Activated T-helper 1 cell treated with anti-CD3 and anti-CD28 coated beads, Interleukin-12 subunit alpha, Interleukin-12 subunit beta, Interleukin-2, Interleukin-4 antibody, amounts not matched to agents 30 ng/mL and 10 ng/mL and 1 ng/mL, durations not matched to agents 14 hours and 24 hours and 36 hours (primary cell): ENCODE results near the gene TNFRSF21. TPM values are rescaled to one million over a fixed set of nuclear protein-coding genes. Genes with fewer than 3 reads are reported as not detected.
A peak's percentile ranks its signal among the peaks of the same experiment; 100 is the strongest.

ENCODE experiments used
- DNase-seq: peaks from one replicate; pipeline ENCODE4 v3.0.0; 2021; ENCODE audit warnings: low spot score
- H3K27ac Mint-ChIP-seq: one replicate; pipeline ENCODE4 v1.8.0; 2021; ENCODE audit warnings: mild to moderate bottlenecking, mixed read lengths
- H3K27me3 Mint-ChIP-seq: one replicate; pipeline ENCODE4 v1.8.0; 2022; ENCODE audit warnings: mild to moderate bottlenecking, moderate library complexity, mixed read lengths; ENCODE audit not compliant: insufficient read depth
- H3K36me3 Mint-ChIP-seq: one replicate; pipeline ENCODE4 v1.8.0; 2021; ENCODE audit warnings: low read depth, mixed read lengths
- H3K4me1 Mint-ChIP-seq: one replicate; pipeline ENCODE4 v1.8.0; 2021; ENCODE audit warnings: low read depth, mixed read lengths
- H3K4me3 Mint-ChIP-seq: one replicate; pipeline ENCODE4 v1.8.0; 2021; ENCODE audit warnings: mild to moderate bottlenecking, moderate library complexity, mixed read lengths
- H3K9me3 Mint-ChIP-seq: one replicate; pipeline ENCODE4 v1.8.0; 2021; ENCODE audit warnings: mixed read lengths
- intact Hi-C: fragments of 100-400 bp; cut with micrococcal nuclease; formaldehyde crosslinking; loops from one replicate; pipeline ENCODE4 v1.15.1; 2024
- total RNA-seq: library from RNA; stranded (reverse); gene quantifications from 2 replicates; pipeline ENCODE4 v1.2.3, GENCODE V29; 2022

The TNFRSF21 gene
- total RNA-seq, result 3.5 and 4.2 TPM in 2 replicates

GRCh38 chr6:47309291-47310130 is at the start of gene TNFRSF21:
Gene TNFRSF21, minus strand, starts transcription at chr6:47309905. Its CDS starts 394 bp downstream, at chr6:47309511.
- Mint-ChIP-seq H3K4me3 (peak within 1 kb of the TSS; percentile 68), H3K27me3 (peaks cover 52% of the 10 kb centered on the region), H3K4me1 (peaks cover 16% of the 10 kb centered on the region), H3K27ac (no peak within 1 kb of the TSS), H3K36me3 (peaks cover 2% of the 10 kb centered on the region), H3K9me3 (no peaks in the 10 kb centered on the region)
- intact Hi-C loops, result loop anchor here (1.0 to 2.0 kb wide), 3 partner anchors 169 to 1089 kb away; no protein-coding TSS in a partner anchor
- peak; percentile 75 for DNase-seq

GRCh38 chr6:47358440-47359225 is 48.9 kb upstream of the TNFRSF21 start:
- H3K36me3 Mint-ChIP-seq, result no peaks in the 10 kb centered on the region
- peaks cover 5% of the 10 kb centered on the region for H3K27me3 Mint-ChIP-seq
- H3K4me3 Mint-ChIP-seq, result no peak overlapping the region
- no peak overlapping the region for H3K27ac Mint-ChIP-seq
- no peak for DNase-seq
- no peaks in the 10 kb centered on the region for H3K9me3 Mint-ChIP-seq
- H3K4me1 Mint-ChIP-seq, result no peaks in the 10 kb centered on the region
- intact Hi-C loops, result no loop called here

GRCh38 chr6:47357827-47358226 is 48.1 kb upstream of the TNFRSF21 start:
- intact Hi-C loops, result no loop called here
- Mint-ChIP-seq H3K27me3 (peaks cover 1% of the 10 kb centered on the region), H3K36me3 (no peaks in the 10 kb centered on the region), H3K4me3 (no peak overlapping the region), H3K9me3 (no peaks in the 10 kb centered on the region), H3K4me1 (no peaks in the 10 kb centered on the region), H3K27ac (no peak overlapping the region)
- no peak for DNase-seq

GRCh38 chr6:47355496-47355895 is 45.8 kb upstream of the TNFRSF21 start:
- H3K27ac Mint-ChIP-seq, result no peak overlapping the region
- H3K27me3 Mint-ChIP-seq, result peaks cover 5% of the 10 kb centered on the region
- no peaks in the 10 kb centered on the region for H3K36me3 Mint-ChIP-seq
- no peaks in the 10 kb centered on the region for H3K4me1 Mint-ChIP-seq
- no peak for DNase-seq
- intact Hi-C loops, result no loop called here
- H3K9me3 Mint-ChIP-seq, result no peaks in the 10 kb centered on the region
- H3K4me3 Mint-ChIP-seq, result no peak overlapping the region

- Mint-ChIP-seq H3K27ac (no peak overlapping the region), H3K4me1 (no peaks in the 10 kb centered on the region), H3K9me3 (no peaks in the 10 kb centered on the region), H3K36me3 (no peaks in the 10 kb centered on the region), H3K4me3 (no peak overlapping the region), H3K27me3 (peaks cover 5% of the 10 kb centered on the region)
- DNase-seq, result no peak
- intact Hi-C loops, result no loop called here
Measured at GRCh38 chr6:47353871-47354270, 44.2 kb upstream of the TNFRSF21 start.

GRCh38 chr6:47352966-47353365 is 43.3 kb upstream of the TNFRSF21 start:
- no peaks in the 10 kb centered on the region for H3K9me3 Mint-ChIP-seq
- H3K4me3 Mint-ChIP-seq, result no peak overlapping the region
- no peak for DNase-seq
- intact Hi-C loops, result no loop called here
- H3K27ac Mint-ChIP-seq, result no peak overlapping the region
- H3K36me3 Mint-ChIP-seq, result no peaks in the 10 kb centered on the region
- peaks cover 5% of the 10 kb centered on the region for H3K27me3 Mint-ChIP-seq
- H3K4me1 Mint-ChIP-seq, result no peaks in the 10 kb centered on the region

- intact Hi-C loops, result no loop called here
- no peaks in the 10 kb centered on the region for H3K4me1 Mint-ChIP-seq
- no peak overlapping the region for H3K4me3 Mint-ChIP-seq
- H3K27ac Mint-ChIP-seq, result no peak overlapping the region
- no peaks in the 10 kb centered on the region for H3K36me3 Mint-ChIP-seq
- peaks cover 5% of the 10 kb centered on the region for H3K27me3 Mint-ChIP-seq
- no peaks in the 10 kb centered on the region for H3K9me3 Mint-ChIP-seq
- no peak for DNase-seq
Measured at GRCh38 chr6:47352194-47352920, 42.7 kb upstream of the TNFRSF21 start.

DNA sequence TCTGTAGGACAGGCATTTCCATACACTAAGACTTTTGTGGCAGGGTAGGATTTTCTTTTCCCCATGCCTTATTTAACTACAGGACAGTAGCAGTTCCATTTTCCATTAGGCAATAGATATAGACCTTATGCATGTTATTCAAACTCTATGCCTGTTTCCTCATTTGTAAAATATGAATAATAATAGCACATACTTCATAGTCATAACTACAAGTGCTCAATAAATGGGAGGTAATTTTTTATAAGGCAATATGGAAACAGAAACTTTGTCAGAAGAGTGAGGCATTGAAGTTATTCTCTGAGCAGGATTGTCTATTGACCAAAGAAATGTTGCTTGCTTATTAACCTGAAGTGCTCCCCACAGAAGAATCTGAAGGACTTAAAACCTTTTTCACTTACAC is 41.9 kb upstream of the TNFRSF21 start:
- H3K27ac Mint-ChIP-seq, result no peak overlapping the region
- no peak overlapping the region for H3K4me3 Mint-ChIP-seq
- H3K27me3 Mint-ChIP-seq, result peaks cover 5% of the 10 kb centered on the region
- H3K36me3 Mint-ChIP-seq, result no peaks in the 10 kb centered on the region
- intact Hi-C loops, result no loop called here
- no peaks in the 10 kb centered on the region for H3K4me1 Mint-ChIP-seq
- no peaks in the 10 kb centered on the region for H3K9me3 Mint-ChIP-seq
- DNase-seq, result no peak

DNA sequence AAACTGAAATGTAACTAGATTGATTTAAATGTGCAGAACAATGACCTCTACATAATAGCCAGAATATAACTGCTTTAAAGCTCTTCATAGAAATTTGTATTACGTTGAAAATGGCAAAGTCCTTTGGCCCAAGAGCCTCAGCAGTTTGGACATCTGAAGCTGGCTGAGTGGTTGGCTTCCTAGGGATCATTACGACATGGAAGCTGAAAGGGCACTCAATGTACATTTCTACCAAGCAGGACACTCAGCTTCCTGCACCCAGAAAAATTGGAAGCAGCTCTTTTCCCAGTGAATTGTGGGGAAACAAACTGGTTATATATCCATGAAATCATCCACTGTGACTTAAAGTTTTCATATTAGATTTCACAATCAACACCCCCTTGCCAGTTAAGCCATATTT is 40.2 kb upstream of the TNFRSF21 start:
- no peak for DNase-seq
- no peaks in the 10 kb centered on the region for H3K9me3 Mint-ChIP-seq
- intact Hi-C loops, result no loop called here
- no peak overlapping the region for H3K27ac Mint-ChIP-seq
- H3K4me3 Mint-ChIP-seq, result no peak overlapping the region
- peaks cover 5% of the 10 kb centered on the region for H3K27me3 Mint-ChIP-seq
- H3K36me3 Mint-ChIP-seq, result no peaks in the 10 kb centered on the region
- H3K4me1 Mint-ChIP-seq, result no peaks in the 10 kb centered on the region

DNA sequence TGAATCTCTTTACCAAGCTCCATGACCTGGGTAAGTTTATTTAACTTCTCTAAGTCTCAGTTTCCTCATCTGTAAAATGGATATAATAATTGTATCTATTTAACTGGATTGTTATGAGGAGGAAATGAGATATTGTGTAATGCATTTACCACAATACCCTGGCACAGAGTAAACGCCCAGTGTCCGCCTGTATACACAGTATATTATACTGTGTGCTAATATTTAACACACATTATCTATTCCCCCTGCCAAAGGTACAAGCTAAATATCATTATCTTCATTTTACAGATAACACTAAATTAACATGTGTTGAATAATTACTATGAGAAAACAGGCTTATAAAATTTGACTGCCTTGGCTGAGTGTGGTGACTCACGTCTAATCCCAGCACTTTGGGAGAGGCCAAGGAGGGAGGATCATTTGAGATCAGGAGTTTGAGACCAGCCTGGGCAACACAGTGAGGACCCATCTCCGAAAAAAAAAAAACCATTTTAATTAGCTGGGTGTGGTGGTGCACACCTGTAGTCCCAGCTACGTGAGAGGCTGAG is 38.7 kb upstream of the TNFRSF21 start:
- DNase-seq, result no peak
- Mint-ChIP-seq H3K9me3 (no peaks in the 10 kb centered on the region), H3K27me3 (peaks cover 7% of the 10 kb centered on the region), H3K4me3 (no peak overlapping the region), H3K36me3 (no peaks in the 10 kb centered on the region), H3K27ac (no peak overlapping the region), H3K4me1 (no peaks in the 10 kb centered on the region)
- intact Hi-C loops, result no loop called here

- Mint-ChIP-seq H3K9me3 (no peaks in the 10 kb centered on the region), H3K27ac (no peak overlapping the region), H3K36me3 (no peaks in the 10 kb centered on the region), H3K4me3 (no peak overlapping the region), H3K27me3 (peaks cover 4% of the 10 kb centered on the region), H3K4me1 (no peaks in the 10 kb centered on the region)
- DNase-seq, result no peak
- intact Hi-C loops, result no loop called here
Measured at GRCh38 chr6:47345761-47346160, 36.1 kb upstream of the TNFRSF21 start.

- H3K4me1 Mint-ChIP-seq, result no peaks in the 10 kb centered on the region
- H3K27ac Mint-ChIP-seq, result no peak overlapping the region
- H3K36me3 Mint-ChIP-seq, result no peaks in the 10 kb centered on the region
- no peak overlapping the region for H3K4me3 Mint-ChIP-seq
- no peaks in the 10 kb centered on the region for H3K9me3 Mint-ChIP-seq
- no peak for DNase-seq
- intact Hi-C loops, result no loop called here
- peaks cover 4% of the 10 kb centered on the region for H3K27me3 Mint-ChIP-seq
Measured at GRCh38 chr6:47344022-47344421, 34.3 kb upstream of the TNFRSF21 start.
